ENCODE data around the gene SFT2D2. TPM values are rescaled to one million over a fixed set of nuclear protein-coding genes. Genes with fewer than 3 reads are reported as not detected.

Gene SFT2D2
- total and polyA plus RNA-seq, 2 of the 8 experiments (the other 6 are each of a cell fraction or from before 2014, with no cell fraction given) = 9.0 to 29.0 TPM

DNA sequence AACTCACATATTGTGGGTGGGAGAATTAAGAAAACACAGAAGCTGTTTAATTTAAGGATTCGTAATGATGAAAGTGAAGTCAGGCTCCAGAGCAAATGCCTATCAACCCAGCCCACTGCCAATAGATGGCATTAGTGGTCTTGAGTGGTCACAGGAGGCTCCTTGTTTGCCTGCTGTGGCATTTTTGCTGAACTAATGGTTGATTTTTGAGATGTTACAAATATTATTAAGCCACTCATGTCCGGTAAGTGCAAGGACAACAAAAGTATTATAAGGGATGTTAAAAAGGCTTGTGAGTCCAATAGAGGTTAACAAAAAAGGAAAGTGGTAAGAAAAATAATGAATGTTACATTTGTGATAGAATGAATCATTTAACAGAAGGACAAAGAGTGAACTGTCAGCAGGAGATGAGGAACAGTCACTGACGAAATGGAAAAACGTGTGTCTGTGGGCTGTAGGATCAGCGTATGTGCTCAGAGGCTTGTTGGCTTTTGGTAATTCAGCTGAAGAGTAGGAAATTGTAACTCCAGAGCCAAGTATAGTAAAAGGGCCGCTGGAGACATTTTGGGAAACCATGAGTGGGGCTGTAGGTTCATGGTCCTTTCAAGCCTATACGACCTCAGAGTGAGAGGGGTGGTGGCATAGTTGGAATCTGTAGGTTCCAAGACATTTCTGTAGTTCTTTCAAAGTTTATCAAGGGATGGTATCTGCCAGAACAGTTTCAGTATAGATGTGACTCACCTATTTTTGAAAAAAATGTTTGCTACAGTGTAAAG is 11.2 kb downstream of the SFT2D2 start:
- Histone ChIP-seq H2BK120ac (replicated peaks; ENCODE audit: low read depth, low read length) (no peak overlapping the region), H3K18ac (ENCODE audit: extremely low read depth, low read length) (no peak overlapping the region), H3K36me3 (ENCODE audit: control insufficient read depth in 2 of 4, insufficient read depth in 4 of 4, low read length in 3 of 4) (peaks cover 0 to 23% (median 2%) of the 10 kb centered on the region in 4 experiments; a peak in 6 of 8 replicates), H3K79me2 (ENCODE audit: control insufficient read depth in 1 of 2, insufficient read depth in 2 of 2, low read length in 2 of 2) (no peaks in the 10 kb centered on the region), H3K4me3 (ENCODE audit: extremely low read depth in 1 of 4, insufficient read depth in 2 of 4, low read depth in 3 of 4, low read length in 4 of 4) (no peak overlapping the region), H3K4me1 (replicated peaks in 1 of 4; ENCODE audit: control insufficient read depth in 3 of 4, insufficient read depth in 4 of 4, low read length in 3 of 4) (no peaks in the 10 kb centered on the region), H3K56ac (replicated peaks; ENCODE audit: insufficient read length, low read depth, low read length) (no peak overlapping the region), H3K23me2 (ENCODE audit: low read depth, low read length) (no peaks in the 10 kb centered on the region), H3K27ac (ENCODE audit: low read depth, low read length) (no peak overlapping the region), H2BK15ac (ENCODE audit: low read length) (no peak overlapping the region), H4K5ac (ENCODE audit: insufficient read length, low read depth, low read length) (no peak overlapping the region), H2BK5ac (ENCODE audit: low read depth, low read length) (no peak overlapping the region), H3K9me3 (ENCODE audit: insufficient read depth in 2 of 2, low read depth in 1 of 2, low read length in 1 of 2) (no peaks in the 10 kb centered on the region), H2AK5ac (ENCODE audit: low read depth, low read length) (no peak overlapping the region), H4K8ac (ENCODE audit: extremely low read depth, insufficient read depth, low read length) (no peak overlapping the region), H3K4me2 (ENCODE audit: insufficient read depth in 1 of 2, low read depth in 2 of 2, low read length in 2 of 2) (no peak overlapping the region), H2BK12ac (ENCODE audit: low read depth, low read length) (no peak overlapping the region), H4K91ac (replicated peaks; ENCODE audit: insufficient read length, low read length) (no peak overlapping the region), H3K23ac (ENCODE audit: insufficient read length) (no peak overlapping the region), H2BK20ac (ENCODE audit: low read length) (no peak overlapping the region), H3K27me3 (replicated peaks in 1 of 4; ENCODE audit: control insufficient read depth in 3 of 4, extremely low read depth in 1 of 4, insufficient read depth in 3 of 4, low read length in 3 of 4) (no peaks in the 10 kb centered on the region), H4K20me1 (replicated peaks in 1 of 2; ENCODE audit: control insufficient read depth in 1 of 2, insufficient read depth in 2 of 2, low read length in 2 of 2) (peaks cover 0 to 2% of the 10 kb centered on the region in 2 experiments), H3K9ac (replicated peaks in 1 of 4; ENCODE audit: extremely low read depth in 1 of 4, low read depth in 3 of 4, low read length in 3 of 4) (no peak overlapping the region), H3K14ac (ENCODE audit: insufficient read length) (no peak overlapping the region), H3K4ac (replicated peaks; ENCODE audit: insufficient read length, low read depth, low read length) (no peak overlapping the region), H3K79me1 (ENCODE audit: low read depth, low read length) (peaks cover 3% of the 10 kb centered on the region; the same call in 1 of the 2 replicates), H2AFZ (ENCODE audit: low read length) (no peak overlapping the region)
- FAIRE-seq (no peak), DNase-seq (ENCODE audit: low read depth in 1 of 2, low spot score in 2 of 2) (no peak)
- WGBS, 2 experiments (ENCODE audit: extremely low coverage in 1 of 2, insufficient coverage in 1 of 2, insufficient read length in 1 of 2, insufficient replicate concordance in 2 of 2, low coverage in 1 of 2, low lambda C conversion rate in 2 of 2, missing lambda C conversion rate in 1 of 2) = 87% methylated on average over 7 of the region's 7 CpGs; no CpG with 5 or more reads in 1 of the 2 experiments
- TF ChIP-seq, protein P1, sequence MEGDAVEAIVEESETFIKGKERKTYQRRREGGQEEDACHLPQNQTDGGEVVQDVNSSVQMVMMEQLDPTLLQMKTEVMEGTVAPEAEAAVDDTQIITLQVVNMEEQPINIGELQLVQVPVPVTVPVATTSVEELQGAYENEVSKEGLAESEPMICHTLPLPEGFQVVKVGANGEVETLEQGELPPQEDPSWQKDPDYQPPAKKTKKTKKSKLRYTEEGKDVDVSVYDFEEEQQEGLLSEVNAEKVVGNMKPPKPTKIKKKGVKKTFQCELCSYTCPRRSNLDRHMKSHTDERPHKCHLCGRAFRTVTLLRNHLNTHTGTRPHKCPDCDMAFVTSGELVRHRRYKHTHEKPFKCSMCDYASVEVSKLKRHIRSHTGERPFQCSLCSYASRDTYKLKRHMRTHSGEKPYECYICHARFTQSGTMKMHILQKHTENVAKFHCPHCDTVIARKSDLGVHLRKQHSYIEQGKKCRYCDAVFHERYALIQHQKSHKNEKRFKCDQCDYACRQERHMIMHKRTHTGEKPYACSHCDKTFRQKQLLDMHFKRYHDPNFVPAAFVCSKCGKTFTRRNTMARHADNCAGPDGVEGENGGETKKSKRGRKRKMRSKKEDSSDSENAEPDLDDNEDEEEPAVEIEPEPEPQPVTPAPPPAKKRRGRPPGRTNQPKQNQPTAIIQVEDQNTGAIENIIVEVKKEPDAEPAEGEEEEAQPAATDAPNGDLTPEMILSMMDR (IDR thresholded peaks at IDR 0.05; ENCODE audit: control extremely low read depth in 1 of 3, insufficient read depth in 1 of 3, low read depth in 1 of 3, low read length in 3 of 3) = no peak
- no peak for TF ChIP-seq BRCA1 (IDR thresholded peaks at IDR 0.05; ENCODE audit: low read depth, low read length)
- no peak for TF ChIP-seq YY1 (IDR thresholded peaks at IDR 0.05; ENCODE audit: low read depth, low read length)
- ChIA-PET POLR2A (ENCODE audit: partially characterized antibody) (no interaction called here), CTCF (ENCODE audit: partially characterized antibody) (interaction anchor here (0.6 to 3.4 kb wide), 7 partner anchors 8 to 152 kb away, joined by 3 to 29 read pairs (median 11); partner anchors contain the start of gene SFT2D2)

Data from H1 (cell line).